Stimulated activated CD8-positive, alpha-beta memory T cell treated with anti-CD3 and anti-CD28 coated beads, Interleukin-4, amount 100 ng/mL, for 24 hours (primary cell): ENCODE data around the gene ZNF451.

ENCODE experiments used
- DNase-seq: peaks from one replicate; pipeline ENCODE4 v3.0.0-alpha.2; 2020; ENCODE audit warnings: low read depth

The ZNF451 gene

GRCh38 chr6:57094689-57095088 lies 4.7 kb downstream of the ZNF451 start:
- no peak for DNase-seq

- no peak for DNase-seq
These were observed 7.6 kb downstream of the ZNF451 start for GRCh38 chr6:57097596-57097995.

GRCh38 chr6:57102976-57103375 lies 13.0 kb downstream of the ZNF451 start:
- no peak for DNase-seq

- DNase-seq: no peak
These were observed 14.3 kb downstream of the ZNF451 start for GRCh38 chr6:57104336-57104735.

GRCh38 chr6:57106990-57107389 lies 17.0 kb downstream of the ZNF451 start:
- no peak for DNase-seq

GRCh38 chr6:57108691-57109090 lies 18.7 kb downstream of the ZNF451 start:
- DNase-seq: no peak

- DNase-seq: no peak
These were observed 19.9 kb downstream of the ZNF451 start for GRCh38 chr6:57109880-57110279.

GRCh38 chr6:57113105-57113504 lies 23.1 kb downstream of the ZNF451 start:
- no peak for DNase-seq

GRCh38 chr6:57116776-57117175 lies 26.8 kb downstream of the ZNF451 start:
- no peak for DNase-seq

- DNase-seq: no peak
These were observed 27.8 kb downstream of the ZNF451 start for GRCh38 chr6:57117796-57118195.

- DNase-seq: no peak
These were observed 33.1 kb downstream of the ZNF451 start for GRCh38 chr6:57123111-57123510.

GRCh38 chr6:57127763-57128162 lies 37.8 kb downstream of the ZNF451 start:
- no peak for DNase-seq

- DNase-seq: no peak
These were observed 40.7 kb downstream of the ZNF451 start for GRCh38 chr6:57130661-57131177.

GRCh38 chr6:57134954-57135353 lies 45.0 kb downstream of the ZNF451 start:
- no peak for DNase-seq

GRCh38 chr6:57135885-57136284 lies 45.9 kb downstream of the ZNF451 start:
- no peak for DNase-seq

- DNase-seq: no peak
These were observed 47.4 kb downstream of the ZNF451 start for GRCh38 chr6:57137350-57137749.

GRCh38 chr6:57138026-57138425 lies 48.0 kb downstream of the ZNF451 start:
- DNase-seq: no peak

- no peak for DNase-seq
These were observed 51.6 kb downstream of the ZNF451 start for GRCh38 chr6:57141451-57142177.

- no peak for DNase-seq
These were observed 52.2 kb downstream of the ZNF451 start for GRCh38 chr6:57142178-57142525.

GRCh38 chr6:57143690-57144089 lies 53.7 kb downstream of the ZNF451 start:
- DNase-seq: no peak

- DNase-seq: no peak
These were observed 57.4 kb downstream of the ZNF451 start for GRCh38 chr6:57147401-57147800.

- DNase-seq: no peak
These were observed 58.2 kb downstream of the ZNF451 start for GRCh38 chr6:57147955-57148858.

- DNase-seq: no peak
These were observed 68.7 kb downstream of the ZNF451 start for GRCh38 chr6:57158658-57159057.
